ENCODE data around the gene FAAP24.
"Not testable (repeated sequence)": the region's sequence is repeated elsewhere in the genome, so short reads cannot be mapped to it uniquely, and the experiment has no call there.

GRCh38 chr19:33003424-33004024 lies 31.5 kb downstream of the FAAP24 start:
- TF ChIP-seq, protein P1, sequence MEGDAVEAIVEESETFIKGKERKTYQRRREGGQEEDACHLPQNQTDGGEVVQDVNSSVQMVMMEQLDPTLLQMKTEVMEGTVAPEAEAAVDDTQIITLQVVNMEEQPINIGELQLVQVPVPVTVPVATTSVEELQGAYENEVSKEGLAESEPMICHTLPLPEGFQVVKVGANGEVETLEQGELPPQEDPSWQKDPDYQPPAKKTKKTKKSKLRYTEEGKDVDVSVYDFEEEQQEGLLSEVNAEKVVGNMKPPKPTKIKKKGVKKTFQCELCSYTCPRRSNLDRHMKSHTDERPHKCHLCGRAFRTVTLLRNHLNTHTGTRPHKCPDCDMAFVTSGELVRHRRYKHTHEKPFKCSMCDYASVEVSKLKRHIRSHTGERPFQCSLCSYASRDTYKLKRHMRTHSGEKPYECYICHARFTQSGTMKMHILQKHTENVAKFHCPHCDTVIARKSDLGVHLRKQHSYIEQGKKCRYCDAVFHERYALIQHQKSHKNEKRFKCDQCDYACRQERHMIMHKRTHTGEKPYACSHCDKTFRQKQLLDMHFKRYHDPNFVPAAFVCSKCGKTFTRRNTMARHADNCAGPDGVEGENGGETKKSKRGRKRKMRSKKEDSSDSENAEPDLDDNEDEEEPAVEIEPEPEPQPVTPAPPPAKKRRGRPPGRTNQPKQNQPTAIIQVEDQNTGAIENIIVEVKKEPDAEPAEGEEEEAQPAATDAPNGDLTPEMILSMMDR (conservative IDR thresholded peaks at IDR 0.05; ENCODE audit: low read depth, low read length), result not testable (repeated sequence)
- not testable (repeated sequence) for TF ChIP-seq EZH2 (IDR thresholded peaks at IDR 0.05; ENCODE audit: low read length, unreplicated experiment)
